ENCODE measurements around the gene PCSK5. TPM values are rescaled to one million over a fixed set of nuclear protein-coding genes. Genes with fewer than 3 reads are reported as not detected.
"Not testable (repeated sequence)": the region's sequence is repeated elsewhere in the genome, so short reads cannot be mapped to it uniquely, and the experiment has no call there.

The PCSK5 gene
- total and polyA plus RNA-seq, 4 donors = 0.58 to 3.6 (median 0.82) TPM

DNA sequence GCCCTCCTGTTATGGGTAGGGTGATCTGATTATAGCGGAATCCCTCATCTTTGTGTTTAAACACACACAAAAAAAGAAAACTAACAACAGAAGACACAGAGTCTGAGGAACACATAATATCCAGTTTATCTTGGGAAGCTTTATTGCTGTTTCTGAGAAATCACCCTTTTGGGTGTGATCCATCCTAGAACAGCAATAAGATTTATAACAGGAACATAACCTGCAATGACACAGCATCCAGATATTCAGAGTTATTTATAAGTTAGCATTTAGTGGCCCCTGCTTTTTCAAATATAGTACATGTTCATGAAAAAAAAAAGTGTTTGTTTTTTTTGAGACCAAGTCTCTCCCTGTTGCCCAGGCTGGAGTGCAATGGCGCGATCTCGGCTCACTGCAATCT lies 423.8 kb downstream of the PCSK5 start:
- TF ChIP-seq TAF1 (conservative IDR thresholded peaks at IDR 0.05) = no peak
- no peak for TF ChIP-seq NR2F2 (IDR thresholded peaks at IDR 0.05)
- TF ChIP-seq, protein P1, sequence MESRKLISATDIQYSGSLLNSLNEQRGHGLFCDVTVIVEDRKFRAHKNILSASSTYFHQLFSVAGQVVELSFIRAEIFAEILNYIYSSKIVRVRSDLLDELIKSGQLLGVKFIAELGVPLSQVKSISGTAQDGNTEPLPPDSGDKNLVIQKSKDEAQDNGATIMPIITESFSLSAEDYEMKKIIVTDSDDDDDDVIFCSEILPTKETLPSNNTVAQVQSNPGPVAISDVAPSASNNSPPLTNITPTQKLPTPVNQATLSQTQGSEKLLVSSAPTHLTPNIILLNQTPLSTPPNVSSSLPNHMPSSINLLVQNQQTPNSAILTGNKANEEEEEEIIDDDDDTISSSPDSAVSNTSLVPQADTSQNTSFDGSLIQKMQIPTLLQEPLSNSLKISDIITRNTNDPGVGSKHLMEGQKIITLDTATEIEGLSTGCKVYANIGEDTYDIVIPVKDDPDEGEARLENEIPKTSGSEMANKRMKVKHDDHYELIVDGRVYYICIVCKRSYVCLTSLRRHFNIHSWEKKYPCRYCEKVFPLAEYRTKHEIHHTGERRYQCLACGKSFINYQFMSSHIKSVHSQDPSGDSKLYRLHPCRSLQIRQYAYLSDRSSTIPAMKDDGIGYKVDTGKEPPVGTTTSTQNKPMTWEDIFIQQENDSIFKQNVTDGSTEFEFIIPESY (IDR thresholded peaks at IDR 0.05) = no peak
- no peak for TF ChIP-seq FOXA2 (IDR thresholded peaks at IDR 0.05)
- no peak for TF ChIP-seq FOXA1 (IDR thresholded peaks at IDR 0.05)
- TF ChIP-seq, protein P2, sequence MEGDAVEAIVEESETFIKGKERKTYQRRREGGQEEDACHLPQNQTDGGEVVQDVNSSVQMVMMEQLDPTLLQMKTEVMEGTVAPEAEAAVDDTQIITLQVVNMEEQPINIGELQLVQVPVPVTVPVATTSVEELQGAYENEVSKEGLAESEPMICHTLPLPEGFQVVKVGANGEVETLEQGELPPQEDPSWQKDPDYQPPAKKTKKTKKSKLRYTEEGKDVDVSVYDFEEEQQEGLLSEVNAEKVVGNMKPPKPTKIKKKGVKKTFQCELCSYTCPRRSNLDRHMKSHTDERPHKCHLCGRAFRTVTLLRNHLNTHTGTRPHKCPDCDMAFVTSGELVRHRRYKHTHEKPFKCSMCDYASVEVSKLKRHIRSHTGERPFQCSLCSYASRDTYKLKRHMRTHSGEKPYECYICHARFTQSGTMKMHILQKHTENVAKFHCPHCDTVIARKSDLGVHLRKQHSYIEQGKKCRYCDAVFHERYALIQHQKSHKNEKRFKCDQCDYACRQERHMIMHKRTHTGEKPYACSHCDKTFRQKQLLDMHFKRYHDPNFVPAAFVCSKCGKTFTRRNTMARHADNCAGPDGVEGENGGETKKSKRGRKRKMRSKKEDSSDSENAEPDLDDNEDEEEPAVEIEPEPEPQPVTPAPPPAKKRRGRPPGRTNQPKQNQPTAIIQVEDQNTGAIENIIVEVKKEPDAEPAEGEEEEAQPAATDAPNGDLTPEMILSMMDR (IDR thresholded peaks at IDR 0.05; ENCODE audit: low read depth, low read length, missing input control) = no peak
- TF ChIP-seq SP1 (IDR thresholded peaks at IDR 0.05) = no peak
- no peak for TF ChIP-seq RAD21 (IDR thresholded peaks at IDR 0.05)
- TF ChIP-seq, protein P3, sequence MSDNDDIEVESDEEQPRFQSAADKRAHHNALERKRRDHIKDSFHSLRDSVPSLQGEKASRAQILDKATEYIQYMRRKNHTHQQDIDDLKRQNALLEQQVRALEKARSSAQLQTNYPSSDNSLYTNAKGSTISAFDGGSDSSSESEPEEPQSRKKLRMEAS (IDR thresholded peaks at IDR 0.05) = no peak
- TF ChIP-seq, protein P4, sequence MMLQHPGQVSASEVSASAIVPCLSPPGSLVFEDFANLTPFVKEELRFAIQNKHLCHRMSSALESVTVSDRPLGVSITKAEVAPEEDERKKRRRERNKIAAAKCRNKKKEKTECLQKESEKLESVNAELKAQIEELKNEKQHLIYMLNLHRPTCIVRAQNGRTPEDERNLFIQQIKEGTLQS (IDR thresholded peaks at IDR 0.05) = no peak
- Histone ChIP-seq H3K4me3 (ENCODE audit: low read depth in 1 of 3, low read length in 3 of 3) (no peak overlapping the region), H3K36me3 (ENCODE audit: control insufficient read depth in 4 of 4, insufficient read depth in 3 of 4, low read depth in 1 of 4, low read length in 3 of 4) (no peaks in the 10 kb centered on the region), H3K9ac (ENCODE audit: low read depth in 1 of 2, low read length in 2 of 2) (no peak overlapping the region), H3K27me3 (ENCODE audit: control insufficient read depth in 4 of 4, insufficient read depth in 4 of 4, low read length in 3 of 4) (no peaks in the 10 kb centered on the region), H3K27ac (ENCODE audit: low read depth in 1 of 2, low read length in 2 of 2) (no peak overlapping the region), H3K9me3 (ENCODE audit: control insufficient read depth in 4 of 4, low read length in 3 of 4) (no peaks in the 10 kb centered on the region), H3K4me1 (ENCODE audit: control insufficient read depth in 4 of 4, insufficient read depth in 4 of 4, low read length in 3 of 4) (no peaks in the 10 kb centered on the region)
- DNase-seq (ENCODE audit: low spot score) = no peak
- 94% methylated on average over 4 of the region's 4 CpGs for WGBS

DNA sequence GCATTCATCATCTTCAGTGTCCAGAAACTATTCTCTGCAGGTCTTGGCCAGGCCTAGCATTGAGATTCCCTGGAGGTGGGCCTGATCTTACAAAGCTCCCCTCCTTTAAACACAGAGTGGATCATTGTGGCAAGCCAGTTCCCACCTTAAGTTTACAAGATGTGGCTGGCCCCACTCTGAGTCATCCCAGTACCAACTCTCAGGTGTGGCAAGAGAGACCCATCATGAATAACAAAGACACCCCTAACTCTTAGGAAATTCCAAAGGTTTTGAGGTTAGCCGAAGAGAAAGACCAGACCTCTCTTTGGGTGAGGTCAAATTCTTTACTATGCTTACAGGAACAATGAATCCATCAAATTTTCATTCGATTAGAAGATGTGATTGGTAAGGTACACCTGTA lies 425.6 kb downstream of the PCSK5 start:
- Histone ChIP-seq H3K27ac (ENCODE audit: low read depth in 1 of 2, low read length in 2 of 2) (no peak overlapping the region), H3K27me3 (ENCODE audit: control insufficient read depth in 4 of 4, insufficient read depth in 4 of 4, low read length in 3 of 4) (no peaks in the 10 kb centered on the region), H3K9ac (ENCODE audit: low read depth in 1 of 2, low read length in 2 of 2) (no peak overlapping the region), H3K4me3 (ENCODE audit: low read depth in 1 of 3, low read length in 3 of 3) (no peak overlapping the region), H3K36me3 (ENCODE audit: control insufficient read depth in 4 of 4, insufficient read depth in 3 of 4, low read depth in 1 of 4, low read length in 3 of 4) (no peaks in the 10 kb centered on the region), H3K9me3 (ENCODE audit: control insufficient read depth in 4 of 4, low read length in 3 of 4) (no peaks in the 10 kb centered on the region), H3K4me1 (ENCODE audit: control insufficient read depth in 4 of 4, insufficient read depth in 4 of 4, low read length in 3 of 4) (no peaks in the 10 kb centered on the region)
- TF ChIP-seq NR2F2 (IDR thresholded peaks at IDR 0.05) = no peak
- TF ChIP-seq EGR1 (IDR thresholded peaks at IDR 0.05; ENCODE audit: low read depth in 2 of 2) = no peak
- no peak for TF ChIP-seq FOXA2 (IDR thresholded peaks at IDR 0.05)
- TF ChIP-seq, protein P3 (IDR thresholded peaks at IDR 0.05) = no peak
- no peak for TF ChIP-seq SP1 (IDR thresholded peaks at IDR 0.05)
- TF ChIP-seq HNF4G (IDR thresholded peaks at IDR 0.05) = no peak
- no peak for TF ChIP-seq HNF4A (conservative IDR thresholded peaks at IDR 0.05)
- TF ChIP-seq, protein P5, sequence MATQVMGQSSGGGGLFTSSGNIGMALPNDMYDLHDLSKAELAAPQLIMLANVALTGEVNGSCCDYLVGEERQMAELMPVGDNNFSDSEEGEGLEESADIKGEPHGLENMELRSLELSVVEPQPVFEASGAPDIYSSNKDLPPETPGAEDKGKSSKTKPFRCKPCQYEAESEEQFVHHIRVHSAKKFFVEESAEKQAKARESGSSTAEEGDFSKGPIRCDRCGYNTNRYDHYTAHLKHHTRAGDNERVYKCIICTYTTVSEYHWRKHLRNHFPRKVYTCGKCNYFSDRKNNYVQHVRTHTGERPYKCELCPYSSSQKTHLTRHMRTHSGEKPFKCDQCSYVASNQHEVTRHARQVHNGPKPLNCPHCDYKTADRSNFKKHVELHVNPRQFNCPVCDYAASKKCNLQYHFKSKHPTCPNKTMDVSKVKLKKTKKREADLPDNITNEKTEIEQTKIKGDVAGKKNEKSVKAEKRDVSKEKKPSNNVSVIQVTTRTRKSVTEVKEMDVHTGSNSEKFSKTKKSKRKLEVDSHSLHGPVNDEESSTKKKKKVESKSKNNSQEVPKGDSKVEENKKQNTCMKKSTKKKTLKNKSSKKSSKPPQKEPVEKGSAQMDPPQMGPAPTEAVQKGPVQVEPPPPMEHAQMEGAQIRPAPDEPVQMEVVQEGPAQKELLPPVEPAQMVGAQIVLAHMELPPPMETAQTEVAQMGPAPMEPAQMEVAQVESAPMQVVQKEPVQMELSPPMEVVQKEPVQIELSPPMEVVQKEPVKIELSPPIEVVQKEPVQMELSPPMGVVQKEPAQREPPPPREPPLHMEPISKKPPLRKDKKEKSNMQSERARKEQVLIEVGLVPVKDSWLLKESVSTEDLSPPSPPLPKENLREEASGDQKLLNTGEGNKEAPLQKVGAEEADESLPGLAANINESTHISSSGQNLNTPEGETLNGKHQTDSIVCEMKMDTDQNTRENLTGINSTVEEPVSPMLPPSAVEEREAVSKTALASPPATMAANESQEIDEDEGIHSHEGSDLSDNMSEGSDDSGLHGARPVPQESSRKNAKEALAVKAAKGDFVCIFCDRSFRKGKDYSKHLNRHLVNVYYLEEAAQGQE (IDR thresholded peaks at IDR 0.05) = no peak
- TF ChIP-seq, protein P2 (IDR thresholded peaks at IDR 0.05; ENCODE audit: low read depth, low read length, missing input control) = no peak
- TF ChIP-seq FOXA1 (IDR thresholded peaks at IDR 0.05) = no peak
- no peak for TF ChIP-seq TAF1 (conservative IDR thresholded peaks at IDR 0.05)
- WGBS = 94% methylated on average over 2 of the region's 2 CpGs
- no peak for DNase-seq (ENCODE audit: low spot score)

DNA sequence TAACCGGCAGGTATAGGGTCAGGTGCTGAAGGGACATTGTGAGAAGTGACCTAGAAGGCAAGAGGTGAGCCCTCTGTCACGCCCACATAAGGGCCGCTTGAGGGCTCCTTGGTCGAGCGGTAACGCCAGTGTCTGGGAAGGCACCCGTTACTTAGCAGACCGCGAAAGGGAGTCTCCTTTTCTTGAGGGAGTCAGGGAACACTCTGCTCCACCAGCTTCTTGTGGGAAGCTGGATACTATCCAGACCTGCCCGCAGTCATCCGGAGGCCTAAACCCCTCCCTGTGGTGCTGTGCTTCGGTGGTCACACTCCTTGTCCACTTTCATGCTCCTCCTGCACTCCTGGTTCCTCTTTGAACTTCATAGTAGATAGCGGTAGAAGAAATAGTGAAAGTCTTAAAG lies 429.0 kb downstream of the PCSK5 start:
- H3K4me1 ChIP-seq (ENCODE audit: control insufficient read depth in 4 of 4, insufficient read depth in 4 of 4, low read length in 3 of 4); DNase-seq (ENCODE audit: low spot score); H3K9ac ChIP-seq (ENCODE audit: low read depth in 1 of 2, low read length in 2 of 2); H3K36me3 ChIP-seq (ENCODE audit: control insufficient read depth in 4 of 4, insufficient read depth in 3 of 4, low read depth in 1 of 4, low read length in 3 of 4); H3K27ac ChIP-seq (ENCODE audit: low read depth in 1 of 2, low read length in 2 of 2); H3K9me3 ChIP-seq (ENCODE audit: control insufficient read depth in 4 of 4, low read length in 3 of 4); H3K27me3 ChIP-seq (ENCODE audit: control insufficient read depth in 4 of 4, insufficient read depth in 4 of 4, low read length in 3 of 4); H3K4me3 ChIP-seq (ENCODE audit: low read depth in 1 of 3, low read length in 3 of 3): not testable (repeated sequence)
- 94% methylated on average over 13 of the region's 13 CpGs for WGBS
